Inflammatory macrophage (primary cell): ENCODE measurements around the gene PHPT1.
A peak's percentile ranks its signal among the peaks of the same experiment; 100 is the strongest.

Experiments used
- DNase-seq, 2 donors: peaks; one replicate each; pipeline ENCODE4 v3.0.0-alpha.2; 2020 to 2022

The PHPT1 gene

GRCh38 chr9:136886610-136887597 lies 37.7 kb downstream of the PHPT1 start:
- peak in 1 of 2 donors; percentile 11 for DNase-seq

- DNase-seq, result no peak
These were observed 39.2 kb downstream of the PHPT1 start for GRCh38 chr9:136888454-136888853.

- DNase-seq, result no peak
These were observed 40.6 kb downstream of the PHPT1 start for GRCh38 chr9:136889858-136890257.

DNA sequence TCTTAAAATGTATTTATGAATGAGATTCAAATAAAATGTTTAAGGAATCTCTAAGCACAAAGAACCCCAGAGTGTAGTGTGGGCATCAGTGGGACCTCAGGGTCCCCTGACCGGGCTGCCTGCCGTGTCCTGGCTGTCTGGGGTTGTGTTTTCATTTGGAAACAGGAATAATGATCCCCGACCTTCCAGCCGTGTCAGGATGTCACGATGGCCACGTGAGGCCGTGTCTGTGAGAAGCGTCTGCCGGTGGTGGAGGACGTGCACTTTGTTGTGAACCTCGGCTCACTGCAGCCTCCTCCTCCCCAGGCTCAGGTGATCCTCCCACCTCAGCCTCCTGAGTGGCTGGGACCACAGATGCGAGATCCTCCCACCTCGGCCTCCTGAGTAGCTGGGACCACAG lies 41.5 kb downstream of the PHPT1 start:
- DNase-seq, result no peak

- no peak for DNase-seq
These were observed 46.8 kb downstream of the PHPT1 start for GRCh38 chr9:136896027-136896426.

- no peak for DNase-seq
These were observed 49.4 kb downstream of the PHPT1 start for GRCh38 chr9:136898483-136899100.

GRCh38 chr9:136899196-136899595 lies 50.0 kb downstream of the PHPT1 start:
- no peak for DNase-seq

- DNase-seq, result no peak
These were observed 51.3 kb downstream of the PHPT1 start for GRCh38 chr9:136900556-136900955.
